A549 (cell line): Measurements from ENCODE around the gene RRP36.

ENCODE experiments used
- CHD2 ChIP-seq: fragments of 150-350 bp; IDR thresholded peaks from 2 replicates; pipeline ENCODE4 v1.6.1; 2014; ENCODE audit warnings: low read length; ENCODE audit not compliant: partially characterized antibody
- CTCF ChIP-seq: fragments of >200 bp; sonication (Bioruptor Twin); formaldehyde crosslinking; IDR thresholded peaks from 3 replicates; pipeline ENCODE4 v1.5.1; 2016
- KDM1A ChIP-seq: fragments of 200-600 bp; sonication (generic); IDR thresholded peaks from 2 replicates; pipeline ENCODE4 v1.6.1; 2016; ENCODE audit warnings: low read depth, mild to moderate bottlenecking
- MAFK ChIP-seq: fragments of 450-650 bp; IDR thresholded peaks from 2 replicates; pipeline ENCODE4 v1.6.1; 2014; ENCODE audit not compliant: partially characterized antibody
- MAX ChIP-seq: IDR thresholded peaks from 2 replicates; pipeline ENCODE4 v1.6.1; 2012
- MAZ ChIP-seq: fragments of 150-350 bp; IDR thresholded peaks from 2 replicates; pipeline ENCODE4 v1.6.1; 2014; ENCODE audit warnings: antibody characterized with exemption, low read depth, low read length, borderline replicate concordance
- POLR2A ChIP-seq: IDR thresholded peaks from 2 replicates; pipeline ENCODE4 v1.6.1; 2012; ENCODE audit warnings: mild to moderate bottlenecking, low read length
- RAD21 ChIP-seq, 2 experiments: fragments of >200 bp in 1 of 2; sonication (Bioruptor Twin) in 1 of 2; formaldehyde crosslinking in 1 of 2; IDR thresholded peaks in 1 of 2; conservative IDR thresholded peaks in 1 of 2; 2 replicates in 1 of 2; 3 replicates in 1 of 2; pipeline ENCODE4 v1.6.1; 2012 to 2018; ENCODE audit warnings: inconsistent platforms in 1 of 2
- REST ChIP-seq: fragments of 200-600 bp; sonication (generic); IDR thresholded peaks from 2 replicates; pipeline ENCODE4 v1.6.1; 2016; ENCODE audit warnings: antibody characterized with exemption, mild to moderate bottlenecking, moderate library complexity

GRCh38 chr6:43016176-43016942 lies 5.1 kb upstream of the RRP36 start:
- no peak for TF ChIP-seq KDM1A
- no peak for TF ChIP-seq MAX
- no peak for TF ChIP-seq RAD21 (conservative IDR thresholded peaks at IDR 0.05 in 1 of 2, IDR thresholded peaks at IDR 0.05 in 1 of 2)
- no peak for TF ChIP-seq POLR2A
- TF ChIP-seq MAZ, result no peak
- TF ChIP-seq CTCF, result no peak
- no peak for TF ChIP-seq MAFK
- TF ChIP-seq REST, result no peak
- TF ChIP-seq CHD2, result no peak
